Esophagus mucosa (tissue), 1 donor: Measurements from ENCODE around the gene POLQ. TPM values are rescaled to one million over a fixed set of nuclear protein-coding genes. Genes with fewer than 3 reads are reported as not detected.
"Not testable (repeated sequence)": the region's sequence is repeated elsewhere in the genome, so short reads cannot be mapped to it uniquely, and the experiment has no call there.

ENCODE experiments used
- ATAC-seq: fragments of 200-7000 bp; cut with Tn5 transposase; one replicate; pipeline ENCODE4 v1.9.1; 2020
- total RNA-seq: library from RNA; stranded (reverse); gene quantifications from one replicate; pipeline ENCODE4 v1.2.4, GENCODE V29; 2023
- donor health status: DM: yes; HTN: yes; CAD: no.

POLQ gene
- total RNA-seq, 1 donor from 2014 or later = 4.7 TPM

- ATAC-seq = no peak
Measured at GRCh38 chr3:121508389-121508788, 37.4 kb downstream of the POLQ start.

GRCh38 chr3:121505256-121505655 lies 40.5 kb downstream of the POLQ start:
- ATAC-seq = peak; percentile 83

DNA sequence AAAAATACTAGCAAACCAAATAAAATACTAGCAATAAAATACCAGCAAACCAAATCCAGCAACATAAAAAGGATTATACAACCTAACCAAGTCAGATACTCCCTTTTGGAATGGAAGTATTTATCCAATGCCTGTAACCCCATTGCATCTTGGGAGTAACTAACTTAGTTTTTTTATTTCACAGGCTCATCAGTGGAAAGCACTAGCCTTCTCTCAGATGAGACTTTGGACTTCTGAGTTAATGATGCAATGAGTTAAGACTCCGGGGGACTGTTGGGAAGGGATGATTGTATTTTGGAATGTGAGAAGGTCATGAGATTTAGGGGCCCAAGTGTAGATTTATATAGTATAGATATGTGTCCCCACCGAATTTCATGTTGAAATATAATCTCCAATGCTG lies 41.2 kb downstream of the POLQ start:
- no peak for ATAC-seq

DNA sequence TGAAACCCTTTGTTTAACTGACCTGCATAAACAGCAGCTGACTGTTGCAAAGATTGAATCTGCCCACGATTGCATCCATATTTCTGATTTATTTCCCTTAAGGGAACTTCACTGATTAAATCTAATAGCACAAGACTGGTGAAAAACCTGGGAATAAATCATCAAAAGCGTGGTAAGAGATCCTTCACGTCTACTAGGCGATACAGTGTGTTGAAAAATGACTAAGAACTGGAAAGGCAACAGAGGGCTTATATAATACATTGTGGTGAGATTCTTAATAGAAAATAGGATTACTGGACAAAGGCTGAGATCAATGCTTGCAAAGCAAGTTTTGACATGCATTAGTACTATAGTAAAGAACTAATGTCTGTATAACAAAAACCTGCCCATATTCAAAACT lies 49.0 kb downstream of the POLQ start:
- peak; percentile 97 for ATAC-seq

- ATAC-seq = no peak
Measured at GRCh38 chr3:121493431-121493830, 52.4 kb downstream of the POLQ start.

- no peak for ATAC-seq
Measured at GRCh38 chr3:121491683-121492320, 54.0 kb downstream of the POLQ start.

DNA sequence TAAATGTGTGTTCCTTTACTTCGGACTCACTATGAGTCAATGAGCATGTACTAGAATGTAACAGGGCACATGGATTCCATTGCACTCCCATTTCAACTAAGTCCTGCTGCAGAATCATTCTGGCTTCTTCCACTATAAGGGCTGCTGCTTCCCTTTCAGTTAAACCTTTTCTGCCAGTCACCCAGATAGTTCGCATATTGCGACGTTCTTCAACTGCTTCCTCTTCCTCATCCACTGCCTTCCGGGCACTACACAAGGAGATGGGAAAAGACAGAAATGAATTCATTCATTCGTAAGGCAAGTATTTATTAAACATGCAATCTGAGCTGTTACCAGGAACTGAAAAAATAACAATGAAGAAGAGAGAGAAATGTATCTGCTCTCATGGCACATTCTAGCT lies 55.6 kb downstream of the POLQ start:
- no peak for ATAC-seq

DNA sequence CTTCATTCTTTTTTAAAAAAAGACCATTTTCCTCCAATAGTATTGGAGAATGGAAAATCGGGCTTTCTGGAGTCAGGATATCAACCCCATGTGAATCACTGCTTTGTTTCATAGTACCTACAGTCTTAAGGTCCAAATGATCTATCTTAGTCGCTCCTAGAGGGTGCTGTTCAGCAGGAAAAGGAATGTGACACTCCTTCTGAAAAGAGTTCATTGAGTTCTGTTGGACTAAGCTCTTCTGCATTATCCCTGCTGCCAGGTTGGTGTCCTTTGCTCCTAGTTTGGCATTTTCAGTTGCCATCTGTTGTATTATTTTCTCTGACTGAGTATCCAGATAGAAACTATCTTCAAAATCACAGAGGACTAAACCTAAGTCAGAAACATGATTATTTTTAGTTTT lies 57.2 kb downstream of the POLQ start:
- peak; percentile 79 for ATAC-seq

DNA sequence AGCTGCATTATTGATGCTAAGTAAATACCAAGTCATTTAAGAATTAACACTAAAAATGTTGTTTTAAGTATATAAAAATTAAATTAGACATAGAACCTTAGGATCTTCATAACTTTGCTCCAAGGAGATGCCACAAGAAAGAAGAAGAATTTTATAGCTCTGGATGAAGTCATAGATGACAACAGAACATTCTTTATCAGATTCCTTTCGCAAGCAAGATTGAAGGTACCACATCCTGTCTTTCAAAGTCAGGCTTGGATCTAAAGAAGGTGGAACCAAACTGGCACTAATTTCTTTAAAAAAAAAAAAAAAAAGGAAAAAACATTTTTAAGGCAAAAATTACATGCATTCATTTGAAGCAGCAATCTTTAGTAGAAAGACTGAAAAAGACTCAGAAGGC lies 62.5 kb downstream of the POLQ start:
- no peak for ATAC-seq

- ATAC-seq = peak; percentile 52
Measured at GRCh38 chr3:121482660-121483059, 63.1 kb downstream of the POLQ start.

DNA sequence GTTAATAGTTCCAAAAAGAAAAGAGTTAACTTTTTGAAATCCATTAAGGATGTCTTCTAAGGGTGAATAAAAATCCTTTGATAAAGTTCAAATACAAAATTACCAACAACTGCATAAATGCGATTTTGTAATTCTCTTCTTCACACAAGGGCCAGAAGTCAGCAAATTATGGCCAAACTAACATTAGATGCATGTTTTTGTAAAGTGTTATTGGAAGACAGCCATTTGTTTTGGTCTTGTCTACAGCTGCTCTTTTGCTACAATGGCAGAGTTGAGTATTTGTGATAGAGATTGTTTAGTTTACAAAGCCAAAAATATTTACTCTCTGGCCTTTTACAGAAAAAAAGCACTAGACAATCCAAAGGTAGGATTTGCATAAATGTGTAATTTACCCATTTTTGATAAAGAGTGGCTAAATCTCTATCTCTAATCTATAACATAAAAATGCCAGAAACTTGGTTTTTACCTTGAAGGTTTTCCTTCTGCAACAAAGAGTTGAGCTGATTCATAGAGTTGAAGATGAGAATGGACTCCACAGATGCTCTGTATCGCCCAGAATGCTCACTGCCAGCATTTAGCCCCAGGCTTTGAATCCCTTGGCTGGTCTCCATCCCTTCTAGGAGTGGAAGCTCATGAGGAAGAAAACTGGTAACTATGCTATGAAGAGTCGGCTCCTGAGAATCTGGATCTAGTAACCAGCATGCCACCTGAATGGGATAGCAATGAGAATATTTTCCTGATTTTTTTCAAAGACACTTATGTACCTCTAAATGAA lies 64.5 kb downstream of the POLQ start:
- ATAC-seq = no peak

- no peak for ATAC-seq
Measured at GRCh38 chr3:121477589-121477988, 68.2 kb downstream of the POLQ start.

GRCh38 chr3:121473001-121473400 lies 72.8 kb downstream of the POLQ start:
- no peak for ATAC-seq

DNA sequence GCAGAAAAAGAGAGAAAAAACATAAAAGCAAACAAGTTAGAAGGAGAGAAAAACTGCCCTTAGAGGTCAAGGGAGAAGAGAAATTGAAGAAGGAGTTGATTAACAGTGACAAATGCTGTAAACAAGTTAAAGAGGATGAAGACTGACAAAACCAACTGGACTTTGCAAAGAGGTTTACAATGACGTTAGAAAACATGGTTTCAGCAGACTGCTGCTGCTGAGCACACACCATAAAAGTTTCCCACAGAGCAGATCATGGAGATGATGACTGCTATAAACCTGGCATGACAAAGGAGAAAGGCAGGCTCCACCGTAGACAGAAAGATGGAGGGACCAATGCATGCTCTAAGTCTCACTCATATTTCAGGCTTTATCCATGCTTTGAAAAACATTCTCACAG lies 78.7 kb downstream of the POLQ start:
- no peak for ATAC-seq

DNA sequence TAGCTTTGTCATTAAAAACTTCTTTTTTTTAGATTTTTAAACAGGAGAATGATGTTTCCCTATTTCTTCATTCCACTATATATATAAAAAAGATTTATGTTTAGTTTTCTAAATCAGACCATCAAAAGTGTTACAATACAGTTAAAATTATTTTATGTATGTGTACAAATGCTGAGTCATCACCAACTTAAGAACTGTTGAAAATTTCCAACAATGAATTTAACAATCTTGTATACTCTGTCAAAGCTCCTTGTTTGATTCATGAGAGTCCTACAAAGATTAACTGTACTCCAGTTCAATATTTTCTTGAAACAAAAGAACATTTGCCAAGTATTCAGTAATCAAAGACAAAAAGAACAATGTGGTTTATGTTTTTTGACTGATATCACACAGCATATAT lies 82.0 kb downstream of the POLQ start:
- ATAC-seq = no peak

DNA sequence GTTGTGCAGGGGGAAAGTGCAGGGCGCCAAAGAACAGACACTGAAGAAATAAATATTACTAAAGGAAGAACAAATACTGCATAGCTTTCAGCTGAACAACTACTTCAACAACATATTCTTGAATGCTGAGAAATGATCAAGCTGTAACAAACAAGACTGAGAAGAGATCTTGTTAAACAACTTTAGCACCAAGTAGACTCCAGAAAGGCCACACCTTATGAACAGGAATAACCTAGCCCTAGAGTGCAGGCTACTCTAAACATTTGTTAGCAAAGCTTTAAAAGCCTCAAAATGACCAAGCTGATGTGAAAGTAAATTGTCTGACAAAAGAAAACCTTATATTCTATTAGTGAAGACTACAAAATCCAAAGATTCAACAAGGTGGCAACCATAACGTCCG lies 83.2 kb downstream of the POLQ start:
- ATAC-seq = peak; percentile 83

- not testable (repeated sequence) for ATAC-seq
Measured at GRCh38 chr3:121451752-121452151, 94.0 kb downstream of the POLQ start.

GRCh38 chr3:121443456-121443855 lies 102.3 kb downstream of the POLQ start:
- no peak for ATAC-seq

DNA sequence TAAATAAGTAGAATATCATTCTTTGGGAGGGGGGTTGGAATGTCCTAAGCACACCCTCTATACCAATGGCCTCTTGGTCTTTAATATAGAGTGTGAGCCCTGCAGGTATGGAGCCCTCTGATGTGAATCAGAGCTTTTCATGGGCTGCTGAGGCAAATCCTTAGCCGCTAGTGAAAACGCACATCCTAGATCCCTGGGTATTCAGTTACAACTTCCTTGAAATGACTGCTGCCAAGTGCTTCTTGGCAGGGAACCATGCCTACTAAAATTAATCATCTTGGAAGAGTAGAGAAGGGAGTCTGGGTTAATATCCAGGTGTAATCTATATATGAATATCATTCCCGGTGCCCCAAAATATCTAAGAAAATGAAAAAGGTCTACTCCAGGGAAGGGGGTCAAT lies 109.1 kb downstream of the POLQ start:
- peak; percentile 18 for ATAC-seq

DNA sequence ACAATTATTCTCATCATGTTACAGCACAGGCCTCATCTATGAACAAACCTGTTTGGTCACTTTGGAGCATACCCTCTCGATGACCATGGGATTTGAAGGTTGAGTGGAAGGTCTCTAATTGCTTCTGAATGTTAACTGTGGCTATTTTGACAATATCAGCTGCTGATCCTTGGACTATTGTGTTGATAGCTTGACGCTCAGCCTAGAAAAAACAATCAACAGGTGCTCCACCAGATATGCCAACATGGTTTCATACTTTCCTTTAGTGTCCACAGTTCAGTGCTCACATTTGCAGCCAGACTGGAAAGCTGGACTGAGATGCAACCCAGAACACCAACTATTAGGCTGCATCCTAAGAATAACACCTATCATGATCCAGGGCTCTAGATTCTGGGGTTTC lies 109.7 kb downstream of the POLQ start:
- ATAC-seq = no peak

GRCh38 chr3:121431726-121432517 lies 113.9 kb downstream of the POLQ start:
- no peak for ATAC-seq

GRCh38 chr3:121430664-121431215 lies 115.0 kb downstream of the POLQ start:
- no peak for ATAC-seq

DNA sequence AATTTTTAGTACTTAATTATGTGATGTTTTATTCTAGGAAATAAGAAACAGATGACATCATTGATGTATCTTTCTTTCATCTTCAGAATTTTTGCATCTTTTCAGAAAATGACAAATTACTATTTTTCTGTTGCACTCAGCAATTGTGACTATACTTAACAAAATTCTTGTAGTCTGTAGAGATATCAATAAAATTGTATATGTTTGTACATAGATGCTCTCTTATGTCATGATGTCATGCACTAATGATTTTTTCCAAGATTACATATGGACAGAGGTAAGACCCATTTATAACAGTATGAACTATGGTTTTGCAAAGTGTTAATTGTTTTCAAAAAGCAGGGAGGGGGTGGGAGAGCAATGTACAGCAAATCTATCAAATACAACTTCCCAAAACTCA lies 121.2 kb downstream of the POLQ start:
- no peak for ATAC-seq
